ENCODE measurements around the gene GGN. TPM values are rescaled to one million over a fixed set of nuclear protein-coding genes. Genes with fewer than 3 reads are reported as not detected.
A peak's percentile ranks its signal among the peaks of the same experiment; 100 is the strongest.

GGN gene
- total RNA-seq, 2 experiments from 2014 or later = not detected

DNA sequence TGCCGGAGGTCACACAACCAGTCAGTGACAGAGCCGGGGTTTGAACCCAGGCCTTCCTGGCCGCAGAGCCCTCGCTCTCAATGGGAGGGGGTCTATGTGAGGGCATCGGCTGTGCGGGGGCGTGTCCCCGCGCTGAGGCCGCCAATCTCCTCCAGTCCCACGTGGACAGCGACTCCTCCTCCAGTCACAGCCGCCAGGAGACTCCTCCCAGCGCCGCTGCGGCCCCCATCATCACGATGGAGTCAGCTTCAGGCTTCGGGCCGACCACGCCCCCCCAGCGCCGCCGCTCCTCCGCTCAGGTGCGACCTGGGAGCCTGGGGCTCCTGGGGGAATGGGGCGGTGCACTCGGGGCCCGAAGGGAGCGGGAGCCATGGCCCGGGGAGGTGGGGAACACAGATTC lies 6.7 kb upstream of the GGN start:
- POLR2A ChIA-PET = interaction anchor here (1.0 to 1.9 kb wide), 7 partner anchors 9 to 483 kb away, joined by 3 to 13 read pairs (median 5); partner anchors contain the start of genes PSMD8 and RINL
- Mint-ChIP-seq H3K27me3 (ENCODE audit: low read depth) (peaks cover 42% of the 10 kb centered on the region), H3K27ac (peak overlapping the region; percentile 65), H3K4me3 (peak overlapping the region; percentile 66), H3K9me3 (ENCODE audit: insufficient read depth) (no peaks in the 10 kb centered on the region), H3K36me3 (ENCODE audit: low read depth) (no peaks in the 10 kb centered on the region), H3K4me1 (ENCODE audit: low read depth) (peaks cover 20% of the 10 kb centered on the region)
- CTCF ChIA-PET = interaction anchor here (0.7 to 2.7 kb wide), 3 partner anchors 9 to 167 kb away, joined by 3 to 26 read pairs (median 4); partner anchors contain the start of gene FAM98C
- DNase-seq (peak; percentile 84), ATAC-seq (peak; percentile 72)

DNA sequence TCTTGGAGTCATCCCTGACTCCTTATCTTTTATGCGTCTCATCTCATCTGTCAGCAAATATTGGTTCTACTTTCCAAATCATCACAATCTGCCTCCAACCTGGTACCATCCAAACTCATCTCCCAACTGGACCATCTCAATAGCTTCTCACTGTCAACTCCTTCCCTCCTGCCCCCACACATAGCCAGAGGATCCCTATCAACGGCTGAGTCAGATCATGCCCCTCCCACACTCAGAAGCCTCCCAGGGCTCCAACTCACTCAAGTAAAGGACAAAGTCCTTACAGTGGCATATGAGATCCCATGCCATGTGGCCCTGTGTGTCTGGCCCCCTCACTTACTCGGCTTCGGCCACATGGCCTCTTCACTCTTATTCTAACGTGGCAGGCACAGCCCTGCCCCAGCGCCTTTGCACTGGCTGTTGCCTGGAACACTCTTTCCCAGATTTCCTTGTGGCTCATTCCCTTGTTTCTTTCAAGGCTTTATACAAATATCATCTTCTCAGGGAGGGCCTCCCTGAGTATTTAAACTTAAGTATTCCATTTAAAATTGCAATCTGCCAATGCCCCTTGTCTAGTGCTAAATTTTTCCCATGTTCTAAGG lies 5.0 kb upstream of the GGN start:
- ChIA-PET CTCF (interaction anchor here (2.7 kb wide), 1 partner anchor 10 kb away, joined by 26 read pairs; the partner anchor contains the start of gene FAM98C), POLR2A (interaction anchor here (0.6 kb wide), 1 partner anchor 1893 kb away, joined by 4 read pairs; no protein-coding TSS in a partner anchor)
- Mint-ChIP-seq H3K36me3 (ENCODE audit: low read depth) (peaks cover 2% of the 10 kb centered on the region), H3K4me3 (no peak overlapping the region), H3K4me1 (ENCODE audit: low read depth) (peaks cover 28% of the 10 kb centered on the region), H3K27me3 (ENCODE audit: low read depth) (peaks cover 49% of the 10 kb centered on the region), H3K9me3 (ENCODE audit: insufficient read depth) (no peaks in the 10 kb centered on the region), H3K27ac (no peak overlapping the region)
- ATAC-seq = no peak
- DNase-seq = no peak

DNA sequence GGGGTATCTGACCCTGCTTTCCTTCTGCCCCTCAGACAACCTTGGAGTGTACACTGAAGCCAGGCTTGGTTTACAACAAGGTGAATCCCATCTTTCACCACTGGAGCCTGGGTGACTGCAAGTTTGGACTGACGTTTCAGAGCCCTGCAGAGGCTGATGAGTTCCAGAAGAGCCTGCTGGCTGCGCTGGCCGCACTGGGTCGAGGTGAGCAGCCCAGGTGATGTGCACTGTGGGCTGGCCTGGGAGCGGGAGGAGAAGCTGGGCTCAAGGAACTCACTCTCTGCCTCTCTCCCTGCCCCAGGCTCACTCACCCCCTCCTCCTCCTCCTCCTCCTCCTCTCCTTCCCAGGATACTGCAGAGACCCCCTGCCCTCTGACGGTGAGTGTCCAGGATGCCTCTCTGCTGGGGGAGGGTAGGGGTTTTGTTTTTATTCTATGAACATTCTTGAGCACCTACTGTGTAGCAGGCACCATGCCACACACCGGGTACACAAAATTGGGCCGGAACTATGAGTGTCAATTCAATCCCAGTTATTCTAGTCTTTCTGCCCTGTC lies 4.2 kb upstream of the GGN start:
- no peak overlapping the region for H3K4me3 Mint-ChIP-seq
- ATAC-seq (no peak), DNase-seq (no peak)
- ChIA-PET CTCF (no interaction called here), POLR2A (no interaction called here)
- H3K36me3 Mint-ChIP-seq (ENCODE audit: low read depth) = peaks cover 6% of the 10 kb centered on the region
- no peaks in the 10 kb centered on the region for H3K9me3 Mint-ChIP-seq (ENCODE audit: insufficient read depth)
- peaks cover 54% of the 10 kb centered on the region for H3K27me3 Mint-ChIP-seq (ENCODE audit: low read depth)
- no peak overlapping the region for H3K27ac Mint-ChIP-seq
- H3K4me1 Mint-ChIP-seq (ENCODE audit: low read depth) = peaks cover 35% of the 10 kb centered on the region

DNA sequence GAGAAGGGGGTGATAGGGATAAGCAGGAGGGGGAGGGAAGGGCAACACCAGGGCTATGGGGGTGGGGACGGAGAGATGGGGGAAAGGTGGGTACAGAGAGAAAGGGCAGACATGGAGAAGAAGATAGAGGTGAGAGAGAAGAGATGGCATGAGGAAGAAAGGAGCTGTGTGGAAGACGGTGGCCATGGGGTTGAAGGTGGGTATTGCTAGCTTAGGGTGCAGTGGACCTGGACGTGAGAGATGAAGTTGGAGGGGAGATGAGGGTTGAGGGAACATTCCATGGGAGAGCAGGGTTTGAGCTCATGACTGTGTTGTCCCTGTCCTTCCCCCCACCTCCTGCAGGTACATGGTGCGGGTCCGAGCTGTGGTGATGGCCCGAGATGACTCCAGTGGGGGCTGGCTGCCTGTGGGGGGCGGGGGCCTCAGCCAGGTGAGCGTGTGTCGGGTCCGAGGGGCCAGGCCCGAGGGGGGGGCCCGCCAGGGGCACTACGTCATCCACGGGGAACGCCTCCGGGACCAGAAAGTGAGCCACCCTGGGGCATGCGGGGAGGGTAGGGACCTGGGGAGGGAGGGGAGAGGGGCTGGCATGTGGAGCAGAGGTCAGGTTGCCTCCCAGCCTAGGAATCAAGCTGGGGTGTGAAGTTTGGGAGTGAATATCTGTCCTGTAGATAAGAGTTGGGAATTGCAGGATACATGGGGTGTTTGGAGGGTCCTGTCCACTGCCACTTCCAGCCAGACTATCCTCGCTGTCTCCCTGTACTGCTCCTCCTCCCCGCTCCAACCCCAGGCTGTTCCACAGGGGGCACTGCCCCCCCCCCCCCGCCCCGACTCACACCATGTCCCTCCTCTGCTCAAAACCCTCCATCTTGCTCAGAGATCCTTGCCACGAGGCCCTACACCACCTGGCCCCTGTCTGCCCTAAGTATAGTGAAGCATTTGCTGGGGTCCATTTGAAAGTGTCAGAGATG lies 2.4 kb upstream of the GGN start:
- Mint-ChIP-seq H3K36me3 (ENCODE audit: low read depth) (peaks cover 6% of the 10 kb centered on the region), H3K9me3 (ENCODE audit: insufficient read depth) (no peaks in the 10 kb centered on the region), H3K27me3 (ENCODE audit: low read depth) (peaks cover 51% of the 10 kb centered on the region), H3K27ac (no peak overlapping the region), H3K4me1 (ENCODE audit: low read depth) (peaks cover 28% of the 10 kb centered on the region), H3K4me3 (no peak overlapping the region)
- ATAC-seq (no peak), DNase-seq (no peak)
- CTCF ChIA-PET = interaction anchor here (1.7 to 2.1 kb wide), 2 partner anchors 13 to 16 kb away, joined by 4 to 11 read pairs; partner anchors contain the start of genes FAM98C and PSMD8
- POLR2A ChIA-PET = interaction anchor here (0.6 kb wide), 1 partner anchor 165 kb away, joined by 3 read pairs; no protein-coding TSS in a partner anchor

DNA sequence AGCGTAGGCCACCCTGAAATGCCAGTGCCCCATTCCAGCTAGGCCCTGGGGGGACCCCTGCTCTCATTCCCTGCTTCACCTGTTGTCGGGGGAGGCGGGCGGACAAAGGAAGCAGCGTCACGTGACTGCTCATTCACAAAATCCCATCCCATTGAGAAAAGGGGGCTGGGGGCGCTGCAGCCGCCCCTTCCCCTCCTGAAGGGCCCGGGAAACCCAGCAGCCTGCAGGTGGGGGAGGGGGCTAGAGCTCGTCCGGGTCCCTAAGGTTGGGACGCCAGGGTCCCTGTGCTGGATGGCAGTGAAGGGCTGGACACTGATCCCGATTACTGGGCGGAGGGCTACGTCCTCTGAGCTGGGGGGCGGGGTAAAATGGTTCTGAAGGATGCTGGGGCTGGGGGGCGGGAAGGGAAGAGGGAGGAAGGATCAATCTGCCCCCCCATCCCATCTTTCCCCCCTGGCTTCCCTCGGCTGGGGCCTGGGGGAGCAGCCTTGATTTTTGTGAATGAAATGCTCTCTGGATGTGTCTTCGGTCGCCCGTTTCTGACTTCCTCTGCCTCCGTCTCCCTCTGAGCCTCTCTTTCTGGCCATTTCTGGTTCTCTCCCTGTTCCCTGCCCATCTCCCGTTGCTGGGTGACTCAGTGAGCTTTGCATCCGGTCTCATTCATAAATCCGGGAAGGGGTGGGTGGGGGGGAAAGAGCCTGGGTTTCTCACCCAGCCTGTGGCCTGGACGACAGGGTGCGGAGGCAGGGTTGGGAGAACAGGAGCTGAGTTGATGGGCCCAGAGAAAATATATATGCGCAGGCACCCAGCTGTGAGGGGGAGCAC lies 1.5 kb upstream of the GGN start:
- Mint-ChIP-seq H3K27me3 (ENCODE audit: low read depth) (peaks cover 47% of the 10 kb centered on the region), H3K27ac (no peak overlapping the region), H3K9me3 (ENCODE audit: insufficient read depth) (no peaks in the 10 kb centered on the region), H3K36me3 (ENCODE audit: low read depth) (peaks cover 15% of the 10 kb centered on the region), H3K4me3 (no peak overlapping the region), H3K4me1 (ENCODE audit: low read depth) (peaks cover 23% of the 10 kb centered on the region)
- CTCF ChIA-PET = interaction anchor here (1.7 to 2.1 kb wide), 2 partner anchors 14 to 15 kb away, joined by 4 to 11 read pairs; partner anchors contain the start of genes FAM98C and PSMD8
- ATAC-seq = no peak
- POLR2A ChIA-PET = interaction anchor here (0.6 kb wide), 2 partner anchors 90 to 166 kb away, joined by 3 read pairs; no protein-coding TSS in a partner anchor
- DNase-seq = no peak

DNA sequence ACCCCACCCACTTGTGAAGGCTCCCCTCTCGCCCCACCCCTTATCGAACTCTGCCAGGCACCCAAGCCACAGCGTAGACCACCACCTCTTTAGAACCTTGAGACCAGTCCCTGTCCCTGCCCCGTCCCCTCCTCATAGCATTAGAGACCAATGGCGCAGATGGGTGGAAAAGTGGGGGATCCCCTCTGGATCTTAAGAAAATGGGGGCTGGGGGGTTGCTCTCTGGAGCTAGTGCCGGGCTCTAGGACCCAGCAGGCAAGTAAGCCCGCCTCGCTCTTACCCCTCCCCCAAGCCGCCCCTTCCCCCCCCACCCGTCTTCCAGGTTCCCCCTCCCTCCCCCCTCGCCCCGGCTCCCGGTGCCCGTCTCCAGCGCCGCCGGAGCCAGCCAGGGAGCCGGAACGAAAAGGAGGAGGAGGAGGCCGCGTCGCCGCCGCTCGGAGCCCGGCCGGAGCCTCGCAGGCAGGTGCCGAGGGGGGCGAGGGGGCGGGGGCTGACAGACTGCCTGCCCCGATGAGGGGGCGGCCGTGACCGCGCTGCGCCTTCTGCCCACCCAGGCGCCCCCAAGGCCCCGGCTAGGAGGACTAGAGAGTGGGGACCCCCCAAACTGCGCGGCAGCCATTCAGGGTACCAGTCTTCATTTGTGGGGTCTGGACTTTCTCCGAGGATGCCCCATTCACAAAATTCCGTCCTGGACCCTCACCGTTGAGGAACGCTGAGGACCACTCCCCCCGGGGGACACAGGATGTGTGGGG lies 691 bp upstream of the GGN start, which contains the start of gene SPRED3:
Gene SPRED3 (plus strand): TSS at position 349 of the 752 bp plus-strand sequence. CDS start 1,606 bp downstream, outside the sequence.
- H3K4me1 Mint-ChIP-seq (ENCODE audit: low read depth) = peaks cover 19% of the 10 kb centered on the region
- no peaks in the 10 kb centered on the region for H3K9me3 Mint-ChIP-seq (ENCODE audit: insufficient read depth)
- H3K4me3 Mint-ChIP-seq = peak within 1 kb of the TSS; percentile 70
- DNase-seq (no peak), ATAC-seq (no peak)
- peak within 1 kb of the TSS; percentile 46 for H3K27ac Mint-ChIP-seq
- peaks cover 40% of the 10 kb centered on the region for H3K27me3 Mint-ChIP-seq (ENCODE audit: low read depth)
- peaks cover 17% of the 10 kb centered on the region for H3K36me3 Mint-ChIP-seq (ENCODE audit: low read depth)
- CTCF ChIA-PET = interaction anchor here (1.2 to 1.6 kb wide), 4 partner anchors 14 to 542 kb away, joined by 3 to 9 read pairs (median 4); partner anchors contain the start of genes CATSPERG, MRPS12, PSMD8 and SARS2
- POLR2A ChIA-PET = interaction anchor here (0.8 to 2.3 kb wide), 3 partner anchors 11 to 14 kb away, joined by 3 to 15 read pairs (median 10); partner anchors contain the start of genes FAM98C and PSMD8

DNA sequence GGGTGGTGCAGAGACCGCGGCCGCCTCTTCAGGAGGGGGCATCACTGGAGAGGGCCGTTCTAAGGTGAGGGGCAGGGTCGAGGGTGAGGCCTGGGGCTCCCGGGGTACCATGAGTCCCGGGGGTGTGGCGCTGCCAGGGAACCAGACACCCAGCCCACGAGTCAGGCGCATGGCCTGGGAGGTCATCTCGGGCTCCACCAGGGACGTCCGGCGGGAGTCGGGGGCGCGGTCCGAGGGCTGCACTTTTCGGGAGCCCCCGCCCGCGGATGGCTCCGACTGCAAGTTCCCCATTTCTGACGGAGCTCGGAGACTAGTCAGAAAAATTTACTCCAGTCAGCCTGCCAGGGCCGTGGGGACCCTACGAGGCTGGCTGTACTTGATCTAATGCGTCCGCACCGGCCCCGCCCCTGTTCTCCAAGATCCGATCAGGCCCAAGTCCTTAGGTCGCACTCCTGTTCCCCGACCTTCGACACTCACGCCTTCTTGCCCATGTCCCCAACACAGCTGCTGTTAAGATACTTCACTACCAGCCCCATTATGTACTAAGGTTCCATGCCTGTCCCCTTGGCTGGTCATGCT lies 774 bp downstream of the GGN start:
- Mint-ChIP-seq H3K27me3 (ENCODE audit: low read depth) (peaks cover 34% of the 10 kb centered on the region), H3K4me3 (peak overlapping the region; percentile 64), H3K27ac (no peak overlapping the region), H3K36me3 (ENCODE audit: low read depth) (peaks cover 29% of the 10 kb centered on the region), H3K9me3 (ENCODE audit: insufficient read depth) (no peaks in the 10 kb centered on the region), H3K4me1 (ENCODE audit: low read depth) (peaks cover 19% of the 10 kb centered on the region)
- CTCF ChIA-PET = interaction anchor here (1.2 to 1.6 kb wide), 6 partner anchors 13 to 543 kb away, joined by 3 to 9 read pairs (median 4); partner anchors contain the start of genes CATSPERG, FAM98C, MRPS12 and PSMD8
- POLR2A ChIA-PET = interaction anchor here (0.8 to 2.3 kb wide), 3 partner anchors 12 to 490 kb away, joined by 3 to 15 read pairs (median 10); partner anchors contain the start of genes FAM98C and PSMD8
- ATAC-seq (no peak), DNase-seq (no peak)

DNA sequence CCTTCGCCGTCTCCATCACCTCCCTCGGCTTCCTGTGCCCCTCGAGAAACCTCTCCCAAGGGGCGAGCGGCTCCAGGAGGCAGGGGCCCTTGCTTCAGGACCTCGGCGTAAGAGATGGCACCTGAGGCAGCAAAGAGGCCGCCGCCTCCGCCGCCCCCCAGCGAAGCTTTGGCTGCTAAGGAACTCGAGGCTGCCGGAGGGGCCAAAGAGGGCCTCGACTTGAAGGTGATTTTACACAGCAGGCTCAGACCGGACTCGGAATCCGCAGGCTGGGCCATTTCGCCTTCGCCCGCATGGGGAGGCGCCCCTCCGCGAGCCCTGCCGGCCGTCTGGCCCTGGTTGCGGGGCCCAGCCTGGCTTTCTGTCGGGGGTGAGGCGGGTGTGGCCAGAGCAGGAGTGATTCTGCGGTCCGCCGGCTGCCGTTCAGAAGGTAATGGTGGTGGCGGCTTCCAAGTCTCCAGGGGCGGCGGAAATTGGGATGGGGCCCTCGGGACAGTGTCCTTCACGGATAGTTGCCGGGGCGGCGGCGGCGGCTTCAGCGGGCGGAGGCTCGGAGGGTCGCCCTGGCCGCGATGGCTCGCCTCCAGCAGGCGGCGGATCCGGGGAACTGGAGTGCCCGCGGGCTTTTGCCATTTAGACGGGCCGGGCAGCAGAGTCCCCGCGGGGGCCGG lies 1.4 kb downstream of the GGN start:
- DNase-seq (no peak), ATAC-seq (no peak)
- H3K27me3 Mint-ChIP-seq (ENCODE audit: low read depth) = peaks cover 30% of the 10 kb centered on the region
- POLR2A ChIA-PET = interaction anchor here (1.0 to 2.3 kb wide), 2 partner anchors 11 to 12 kb away, joined by 4 to 15 read pairs; partner anchors contain the start of gene PSMD8
- no peaks in the 10 kb centered on the region for H3K9me3 Mint-ChIP-seq (ENCODE audit: insufficient read depth)
- peaks cover 35% of the 10 kb centered on the region for H3K36me3 Mint-ChIP-seq (ENCODE audit: low read depth)
- peaks cover 19% of the 10 kb centered on the region for H3K4me1 Mint-ChIP-seq (ENCODE audit: low read depth)
- H3K27ac Mint-ChIP-seq = no peak overlapping the region
- no peak overlapping the region for H3K4me3 Mint-ChIP-seq
- CTCF ChIA-PET = interaction anchor here (1.3 to 1.5 kb wide), 2 partner anchors 16 to 143 kb away, joined by 5 to 9 read pairs; partner anchors contain the start of gene FAM98C

DNA sequence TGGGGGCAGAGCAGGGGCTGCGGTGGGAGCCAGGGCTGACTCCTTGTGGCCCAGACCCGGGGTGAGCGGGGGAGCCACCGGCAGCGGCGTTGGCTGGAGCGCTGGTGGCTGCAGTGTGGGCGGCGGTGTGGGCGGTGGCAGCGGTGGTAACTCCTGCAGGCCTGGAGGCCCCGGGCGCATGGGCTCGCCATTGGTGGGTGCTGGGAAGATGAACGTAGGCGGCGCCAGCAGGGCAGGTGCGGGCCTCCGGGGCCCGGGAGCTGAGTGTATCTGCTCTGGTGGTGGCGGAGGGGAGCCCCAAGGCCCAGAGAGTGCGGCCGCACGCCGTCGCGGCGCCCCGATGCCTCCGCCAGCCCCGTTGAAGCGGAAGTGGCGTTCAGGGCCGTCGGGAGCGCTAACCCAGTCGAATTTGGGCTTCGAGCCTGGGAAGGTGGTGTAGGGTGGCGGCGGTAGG lies 2.0 kb downstream of the GGN start:
- Mint-ChIP-seq H3K4me3 (no peak overlapping the region), H3K27me3 (ENCODE audit: low read depth) (peaks cover 24% of the 10 kb centered on the region), H3K36me3 (ENCODE audit: low read depth) (peaks cover 40% of the 10 kb centered on the region), H3K9me3 (ENCODE audit: insufficient read depth) (no peaks in the 10 kb centered on the region), H3K27ac (no peak overlapping the region), H3K4me1 (ENCODE audit: low read depth) (peaks cover 19% of the 10 kb centered on the region)
- POLR2A ChIA-PET = interaction anchor here (0.6 to 1.0 kb wide), 2 partner anchors 11 to 119 kb away, joined by 3 to 4 read pairs; partner anchors contain the start of gene PSMD8
- ATAC-seq (no peak), DNase-seq (no peak)
- CTCF ChIA-PET = no interaction called here
